Loucy (cell line): ENCODE measurements around the gene ADAMTS2.

Source experiments
- H2AFZ ChIP-seq: fragments of 200-600 bp; sonication (generic); 2 replicates; pipeline ENCODE4 v1.6.0; 2016; ENCODE audit warnings: antibody characterized with exemption, mild to moderate bottlenecking, low read length, moderate library complexity
- H3F3A ChIP-seq: fragments of 200-600 bp; 2 replicates; pipeline ENCODE4 v1.6.0; 2016; ENCODE audit warnings: antibody characterized with exemption, low read depth, mild to moderate bottlenecking
- H3K27me3 ChIP-seq: fragments of 200-600 bp; sonication (generic); 2 replicates; pipeline ENCODE4 v1.6.1; 2014; ENCODE audit warnings: low read length, mild to moderate bottlenecking; ENCODE audit not compliant: insufficient read depth, poor library complexity, severe bottlenecking
- H3K36me3 ChIP-seq: fragments of 200-600 bp; sonication (generic); 2 replicates; pipeline ENCODE4 v1.6.1; 2016; ENCODE audit warnings: low read length; ENCODE audit not compliant: insufficient read depth
- H3K4me1 ChIP-seq: fragments of 200-600 bp; sonication (generic); 2 replicates; pipeline ENCODE4 v1.5.1; 2014; ENCODE audit warnings: low read length, mild to moderate bottlenecking; ENCODE audit not compliant: insufficient read depth, poor library complexity, severe bottlenecking
- H3K4me2 ChIP-seq: fragments of 200-600 bp; sonication (generic); 2 replicates; pipeline ENCODE4 v1.6.0; 2014; ENCODE audit warnings: antibody characterized with exemption, low read length, low read depth, mild to moderate bottlenecking; ENCODE audit not compliant: poor library complexity, severe bottlenecking
- H3K4me3 ChIP-seq: fragments of 200-600 bp; sonication (generic); 2 replicates; pipeline ENCODE4 v1.5.1; 2014; ENCODE audit warnings: low read length, mild to moderate bottlenecking, mixed read lengths; ENCODE audit not compliant: poor library complexity, severe bottlenecking
- H3K79me2 ChIP-seq: fragments of 200-600 bp; sonication (generic); 2 replicates; pipeline ENCODE4 v1.6.1; 2014; ENCODE audit warnings: low read length; ENCODE audit not compliant: insufficient read depth
- H3K9ac ChIP-seq: fragments of 200-600 bp; sonication (generic); 2 replicates; pipeline ENCODE4 v1.6.0; 2014; ENCODE audit warnings: mild to moderate bottlenecking, low read depth, low read length, moderate library complexity; ENCODE audit not compliant: poor library complexity, severe bottlenecking
- H3K9me2 ChIP-seq: fragments of 200-600 bp; sonication (generic); replicated peaks from 2 replicates; pipeline ENCODE4 v1.6.1; 2016; ENCODE audit warnings: low read depth, low read length, mixed read lengths
- H3K9me3 ChIP-seq: fragments of 200-600 bp; sonication (generic); 2 replicates; pipeline ENCODE4 v1.6.1; 2014; ENCODE audit warnings: mild to moderate bottlenecking, antibody characterized with exemption, low read length, low read depth; ENCODE audit not compliant: insufficient read depth
- H4K20me1 ChIP-seq: fragments of 200-600 bp; sonication (generic); 2 replicates; pipeline ENCODE4 v1.6.0; 2014; ENCODE audit warnings: antibody characterized with exemption, low read length, mild to moderate bottlenecking; ENCODE audit not compliant: insufficient read depth, poor library complexity, severe bottlenecking
- EZH2phosphoT487 ChIP-seq: fragments of 200-600 bp; IDR thresholded peaks from 2 replicates; pipeline ENCODE4 v1.6.1; 2018; ENCODE audit warnings: antibody characterized with exemption, mild to moderate bottlenecking, moderate library complexity, borderline replicate concordance
- TF ChIP-seq, protein P1 (sequence below): fragments of 200-600 bp; sonication (generic); conservative IDR thresholded peaks from 2 replicates; pipeline ENCODE4 v1.5.1; 2014; ENCODE audit warnings: mild to moderate bottlenecking, antibody characterized with exemption, low read length

ADAMTS2 gene

DNA sequence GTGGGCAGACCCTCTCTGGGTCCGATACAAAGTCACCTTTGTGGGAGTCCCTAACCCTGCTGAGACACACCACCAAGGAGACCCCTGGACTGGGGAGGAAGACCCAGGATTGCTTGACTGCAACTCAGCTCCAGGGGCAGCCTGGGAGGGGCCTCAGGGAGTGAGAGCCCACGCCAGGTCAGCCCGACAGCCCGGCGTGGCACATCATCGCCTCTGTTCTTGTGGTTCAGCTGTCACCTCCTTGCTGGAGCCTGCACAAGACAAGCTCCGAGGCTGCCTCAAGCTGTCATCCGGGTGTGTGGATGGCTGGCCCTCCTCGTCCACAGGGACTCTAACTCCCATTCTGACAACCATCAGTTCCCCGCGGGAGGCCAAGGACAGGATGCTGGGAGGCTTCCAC is 151.5 kb downstream of the ADAMTS2 start:
- H3K9me3 ChIP-seq: no peaks in the 10 kb centered on the region
- H3K4me3 ChIP-seq: no peak overlapping the region
- H3K36me3 ChIP-seq: no peaks in the 10 kb centered on the region
- H2AFZ ChIP-seq: no peak overlapping the region
- no peaks in the 10 kb centered on the region for H3F3A ChIP-seq
- no peak overlapping the region for H3K9ac ChIP-seq
- H3K27me3 ChIP-seq: no peaks in the 10 kb centered on the region
- no peaks in the 10 kb centered on the region for H3K9me2 ChIP-seq
- TF ChIP-seq, protein P1, sequence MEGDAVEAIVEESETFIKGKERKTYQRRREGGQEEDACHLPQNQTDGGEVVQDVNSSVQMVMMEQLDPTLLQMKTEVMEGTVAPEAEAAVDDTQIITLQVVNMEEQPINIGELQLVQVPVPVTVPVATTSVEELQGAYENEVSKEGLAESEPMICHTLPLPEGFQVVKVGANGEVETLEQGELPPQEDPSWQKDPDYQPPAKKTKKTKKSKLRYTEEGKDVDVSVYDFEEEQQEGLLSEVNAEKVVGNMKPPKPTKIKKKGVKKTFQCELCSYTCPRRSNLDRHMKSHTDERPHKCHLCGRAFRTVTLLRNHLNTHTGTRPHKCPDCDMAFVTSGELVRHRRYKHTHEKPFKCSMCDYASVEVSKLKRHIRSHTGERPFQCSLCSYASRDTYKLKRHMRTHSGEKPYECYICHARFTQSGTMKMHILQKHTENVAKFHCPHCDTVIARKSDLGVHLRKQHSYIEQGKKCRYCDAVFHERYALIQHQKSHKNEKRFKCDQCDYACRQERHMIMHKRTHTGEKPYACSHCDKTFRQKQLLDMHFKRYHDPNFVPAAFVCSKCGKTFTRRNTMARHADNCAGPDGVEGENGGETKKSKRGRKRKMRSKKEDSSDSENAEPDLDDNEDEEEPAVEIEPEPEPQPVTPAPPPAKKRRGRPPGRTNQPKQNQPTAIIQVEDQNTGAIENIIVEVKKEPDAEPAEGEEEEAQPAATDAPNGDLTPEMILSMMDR: no peak
- no peaks in the 10 kb centered on the region for H3K4me1 ChIP-seq
- no peaks in the 10 kb centered on the region for H4K20me1 ChIP-seq
- no peaks in the 10 kb centered on the region for H3K79me2 ChIP-seq
- no peak overlapping the region for H3K4me2 ChIP-seq

DNA sequence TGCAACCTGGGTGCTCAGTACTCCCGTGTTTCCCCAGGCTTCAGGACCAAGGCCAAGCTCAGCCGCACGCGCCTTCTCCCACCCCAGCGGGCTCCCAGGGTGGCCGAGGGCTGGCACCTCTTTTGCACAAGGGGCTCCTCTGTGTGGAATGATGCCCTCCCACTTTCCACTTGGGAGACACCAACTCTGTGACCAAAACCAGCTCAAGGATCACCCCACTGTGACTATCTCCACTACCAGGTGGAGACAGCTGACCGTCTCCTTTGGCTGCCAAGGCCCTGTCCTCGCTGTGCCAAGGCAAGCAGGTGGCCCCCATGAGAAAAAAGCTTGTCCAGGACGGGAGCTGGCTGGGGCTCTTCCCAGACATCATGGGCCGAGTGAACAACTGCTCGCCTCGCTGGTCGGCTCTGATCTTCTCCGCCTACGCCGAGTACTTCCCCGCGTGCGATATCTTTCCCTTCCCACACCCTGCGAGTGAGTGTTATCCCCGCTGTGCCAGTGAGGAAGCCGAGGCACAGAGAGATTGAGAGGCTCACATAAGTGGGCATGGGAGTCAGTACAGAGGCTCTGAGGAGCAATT is 152.3 kb downstream of the ADAMTS2 start:
- no peaks in the 10 kb centered on the region for H3K79me2 ChIP-seq
- H3K4me1 ChIP-seq: no peaks in the 10 kb centered on the region
- H3K9me3 ChIP-seq: no peaks in the 10 kb centered on the region
- H2AFZ ChIP-seq: no peak overlapping the region
- H3K27me3 ChIP-seq: no peaks in the 10 kb centered on the region
- TF ChIP-seq EZH2phosphoT487: no peak
- TF ChIP-seq, protein P1: no peak
- no peaks in the 10 kb centered on the region for H3F3A ChIP-seq
- H3K4me2 ChIP-seq: no peak overlapping the region
- H3K9ac ChIP-seq: no peak overlapping the region
- H4K20me1 ChIP-seq: no peaks in the 10 kb centered on the region
- H3K4me3 ChIP-seq: no peak overlapping the region
- H3K9me2 ChIP-seq: no peaks in the 10 kb centered on the region
- H3K36me3 ChIP-seq: no peaks in the 10 kb centered on the region

DNA sequence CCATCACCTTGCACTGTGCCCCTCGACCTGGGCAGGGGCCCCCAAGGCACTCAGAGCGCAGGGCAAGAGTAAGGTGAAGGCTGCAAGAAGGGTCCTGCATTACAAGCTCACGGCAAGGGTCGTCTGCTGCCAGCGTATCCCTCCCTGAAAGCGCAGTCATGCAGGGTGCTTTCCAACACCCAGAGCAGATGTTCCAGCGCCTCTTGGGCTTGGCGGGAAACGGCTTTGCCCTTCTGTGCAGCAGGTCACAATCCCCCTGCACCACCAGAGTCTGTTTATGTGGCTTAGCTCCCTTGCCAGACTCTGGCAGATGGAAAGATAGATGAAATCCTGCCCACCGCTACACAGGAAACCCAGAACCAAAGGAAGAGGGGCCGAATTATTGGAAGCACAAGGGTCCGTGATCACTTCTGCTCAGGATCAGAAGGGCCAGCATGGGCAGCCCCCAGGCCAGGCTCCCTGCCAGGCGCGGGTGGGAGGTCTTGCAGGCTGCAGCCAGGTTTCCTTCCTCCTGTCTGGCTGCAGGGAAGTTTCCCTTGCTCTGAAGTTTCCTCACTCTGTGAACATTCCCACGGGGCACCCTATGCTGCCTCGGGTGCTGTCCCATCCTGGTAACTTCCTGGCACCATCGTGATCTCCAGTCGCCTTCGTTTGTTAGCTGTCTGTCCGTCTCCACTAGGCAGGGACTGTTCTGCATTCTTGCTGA is 152.9 kb downstream of the ADAMTS2 start:
- Histone ChIP-seq H3K79me2 (no peaks in the 10 kb centered on the region), H3K4me1 (no peaks in the 10 kb centered on the region), H3K27me3 (no peaks in the 10 kb centered on the region), H3K36me3 (no peaks in the 10 kb centered on the region), H3F3A (no peaks in the 10 kb centered on the region), H3K9me3 (no peaks in the 10 kb centered on the region), H4K20me1 (no peaks in the 10 kb centered on the region), H3K9me2 (no peaks in the 10 kb centered on the region), H3K9ac (no peak overlapping the region), H3K4me2 (no peak overlapping the region), H2AFZ (no peak overlapping the region), H3K4me3 (no peak overlapping the region)
- no peak for TF ChIP-seq EZH2phosphoT487
- TF ChIP-seq, protein P1: no peak
